ENCODE results near the gene ADRA1B. TPM values are rescaled to one million over a fixed set of nuclear protein-coding genes. Genes with fewer than 3 reads are reported as not detected.

The ADRA1B gene
- total and polyA plus RNA-seq, 2 of the 8 experiments (the other 6 are each of a cell fraction or from before 2014, with no cell fraction given), result not detected

- no peak for TF ChIP-seq ATF2 (IDR thresholded peaks at IDR 0.05; ENCODE audit: low read length)
- TF ChIP-seq KDM5A (IDR thresholded peaks at IDR 0.05; ENCODE audit: low read length), result no peak
- no peak for TF ChIP-seq CEBPB (IDR thresholded peaks at IDR 0.05; ENCODE audit: low read depth, low read length)
These were observed 76.9 kb downstream of the ADRA1B start (continued) for GRCh38 chr5:159993194-159993593.
